Psoas muscle (tissue), 8 donors: Measurements from ENCODE around the gene HOXB4. TPM values are rescaled to one million over a fixed set of nuclear protein-coding genes. Genes with fewer than 3 reads are reported as not detected.

ENCODE experiments used
- ATAC-seq, 4 donors: fragments of 200-7000 bp; cut with Tn5 transposase; one replicate each; pipeline ENCODE4 v1.9.1; 2020; ENCODE audit warnings: moderate library complexity in 3 of 4, mild to moderate bottlenecking in 2 of 4
- DNase-seq, 2 donors: peaks; one replicate each; pipeline ENCODE4 v3.0.0-alpha.2; 2020
- H3K27ac ChIP-seq: fragments of 200-600 bp; one replicate; pipeline ENCODE4 v1.8.0; 2022
- H3K27me3 ChIP-seq, 3 donors: fragments of 200-600 bp in 1 of 3; one replicate each; pipeline versions ENCODE4 v1.6.1 to v1.8.0; 2013 to 2022; ENCODE audit warnings: low read length in 2 of 3, mild to moderate bottlenecking in 2 of 3, moderate library complexity in 1 of 3; ENCODE audit not compliant: insufficient read depth in 3 of 3
- H3K36me3 ChIP-seq, 2 donors: fragments of 200-600 bp in 1 of 2; one replicate each; pipeline versions ENCODE4 v1.6.1 to v1.8.0; 2013 to 2022; ENCODE audit warnings: low read depth in 1 of 2, mild to moderate bottlenecking in 1 of 2, moderate library complexity in 1 of 2; ENCODE audit not compliant: insufficient read depth in 1 of 2
- H3K4me1 ChIP-seq: fragments of 200-600 bp; one replicate; pipeline ENCODE4 v1.8.0; 2022
- H3K4me3 ChIP-seq: fragments of 200-600 bp; one replicate; pipeline ENCODE4 v1.8.0; 2022; ENCODE audit warnings: mild to moderate bottlenecking
- H3K9me3 ChIP-seq: fragments of 200-600 bp; one replicate; pipeline ENCODE4 v1.8.0; 2022
- CTCF ChIP-seq: fragments of 200-600 bp; IDR thresholded peaks from one replicate; pipeline ENCODE4 v1.8.0; 2022; ENCODE audit warnings: antibody characterized with exemption
- WGBS, 3 donors: extraction: QIAGEN DNeasy Blood & Tissue Kit; methylation state at CpG; one replicate each; pipeline versions ENCODE4 v1.1.6 to v1.1.7; 2013; 5-methylcytosine and 5-hydroxymethylcytosine counted together
- intact Hi-C, 2 donors: fragments of 100-400 bp; cut with DNase I; formaldehyde crosslinking; loops; one replicate each; pipeline versions ENCODE4 v1.11.0 to v1.14.2; 2022
- polyA plus RNA-seq, 3 donors: library from polyadenylated mRNA; stranded (reverse); fragments of 200-250 nt; gene quantifications; one replicate each; pipeline ENCODE4 v1.2.3, GENCODE V29; 2013
- total RNA-seq, 4 donors: library from RNA; stranded (reverse); fragmentation: NEBNext Ultra II Directional in 2 of 4; extraction: Animal tissue kit (Norgen Biotek cat#: 25700) in 2 of 4; gene quantifications; one replicate each; pipeline versions ENCODE4 v1.2.1 to v1.2.4, GENCODE V29; 2021 to 2023
- donor health status: healthy with polysubstance abuse.
- donor health status: DM: no; HTN: no; CAD: no; lungs with moderate emphysema.
- donor health status: Bipolar disorder and iron deficiency.
- donor health status: healthy.
- donor health status: DM: yes; HTN: yes; CAD: no.
- donor health status: DM: no; HTN: no; CAD: no.
- donor health status: DM: no; HTN: no; CAD: no.
- donor health status: DM: yes; HTN: yes; CAD: no.

Gene HOXB4
- total and polyA plus RNA-seq, 7 donors, result 0.38 to 4.0 (median 0.89) TPM

- 70 to 79% (median 74%) methylated on average over 17 of the region's 17 CpGs for WGBS, 3 donors
- Histone ChIP-seq H3K9me3 (no peaks in the 10 kb centered on the region), H3K4me1 (peaks cover 10% of the 10 kb centered on the region), H3K36me3 (no peaks in the 10 kb centered on the region), H3K27me3 (peaks cover 0 to 93% (median 43%) of the 10 kb centered on the region in 3 donors), H3K27ac (no peak overlapping the region), H3K4me3 (no peak overlapping the region)
- ATAC-seq (no peak), DNase-seq (no peak)
- intact Hi-C loops, result no loop called here
- no peak for TF ChIP-seq CTCF
Measured at GRCh38 chr17:48600244-48601098, 22.3 kb upstream of the HOXB4 start.

GRCh38 chr17:48599354-48599753 lies 21.2 kb upstream of the HOXB4 start:
- H3K4me3 ChIP-seq, result no peak overlapping the region
- no peak for TF ChIP-seq CTCF
- no peaks in the 10 kb centered on the region for H3K36me3 ChIP-seq
- peaks cover 10% of the 10 kb centered on the region for H3K4me1 ChIP-seq
- ATAC-seq (no peak), DNase-seq (no peak)
- peaks cover 0 to 93% (median 47%) of the 10 kb centered on the region in 3 donors for H3K27me3 ChIP-seq
- intact Hi-C loops, result loop anchor here in 1 of 2 donors (10.0 kb wide), 1 partner anchor 575 kb away; no protein-coding TSS in a partner anchor
- no peak overlapping the region for H3K27ac ChIP-seq
- H3K9me3 ChIP-seq, result no peaks in the 10 kb centered on the region
- WGBS, 3 donors, result 77 to 81% (median 77%) methylated on average over 5 of the region's 5 CpGs

GRCh38 chr17:48598736-48599135 lies 20.6 kb upstream of the HOXB4 start:
- Histone ChIP-seq H3K27me3 (peaks cover 0 to 93% (median 45%) of the 10 kb centered on the region in 3 donors), H3K27ac (no peak overlapping the region), H3K9me3 (no peaks in the 10 kb centered on the region), H3K4me3 (peak overlapping the region; percentile 73), H3K4me1 (peaks cover 10% of the 10 kb centered on the region), H3K36me3 (no peaks in the 10 kb centered on the region)
- DNase-seq (no peak), ATAC-seq (no peak)
- no peak for TF ChIP-seq CTCF
- intact Hi-C loops, result loop anchor here in 1 of 2 donors (10.0 kb wide), 1 partner anchor 574 kb away; no protein-coding TSS in a partner anchor
- WGBS, 3 donors, result 28 to 40% (median 32%) methylated on average over 7 of the region's 7 CpGs

GRCh38 chr17:48597778-48598631 lies 19.9 kb upstream of the HOXB4 start:
- TF ChIP-seq CTCF, result no peak
- WGBS, 3 donors, result 1 to 4% (median 2%) methylated on average over 55 to 68 of the region's 68 CpGs
- peaks cover 0 to 91% (median 47%) of the 10 kb centered on the region in 3 donors for H3K27me3 ChIP-seq
- peaks cover 10% of the 10 kb centered on the region for H3K4me1 ChIP-seq
- H3K36me3 ChIP-seq, result no peaks in the 10 kb centered on the region
- DNase-seq, result peak; percentile 76 to 78
- no peaks in the 10 kb centered on the region for H3K9me3 ChIP-seq
- peak; percentile 46 to 60 (median 52) for ATAC-seq
- H3K4me3 ChIP-seq, result peak overlapping the region; percentile 73
- peak overlapping the region; percentile 68 for H3K27ac ChIP-seq
- intact Hi-C loops, result loop anchor here in 1 of 2 donors (10.0 kb wide), 1 partner anchor 573 kb away; no protein-coding TSS in a partner anchor
